Mucosa of descending colon (tissue), 3 donors: ENCODE measurements around the gene TLK1. TPM values are rescaled to one million over a fixed set of nuclear protein-coding genes. Genes with fewer than 3 reads are reported as not detected.

Source experiments
- ATAC-seq: fragments of 200-7000 bp; cut with Tn5 transposase; one replicate; pipeline ENCODE4 v1.9.1; 2020; ENCODE audit warnings: mild to moderate bottlenecking, moderate library complexity
- DNase-seq, 3 donors: peaks; one replicate each; pipeline ENCODE4 v3.0.0-alpha.2; 2020
- H3K36me3 ChIP-seq: fragments of 200-600 bp; one replicate; pipeline ENCODE4 v1.8.0; 2021; ENCODE audit warnings: low read depth, mild to moderate bottlenecking
- H3K4me1 ChIP-seq: fragments of 200-600 bp; one replicate; pipeline ENCODE4 v1.8.0; 2021; ENCODE audit warnings: low read depth, mild to moderate bottlenecking
- H3K4me3 ChIP-seq: fragments of 200-600 bp; one replicate; pipeline ENCODE4 v1.8.0; 2021; ENCODE audit warnings: mild to moderate bottlenecking
- H3K9me3 ChIP-seq: fragments of 200-600 bp; one replicate; pipeline ENCODE4 v1.8.0; 2021; ENCODE audit warnings: mild to moderate bottlenecking
- CTCF ChIP-seq: fragments of 200-600 bp; IDR thresholded peaks from one replicate; pipeline ENCODE4 v1.8.0; 2022; ENCODE audit warnings: antibody characterized with exemption, mild to moderate bottlenecking
- intact Hi-C, 2 donors: fragments of 100-400 bp; cut with DNase I in 1 of 2; cut with micrococcal nuclease in 1 of 2; formaldehyde crosslinking; loops; one replicate each; pipeline versions ENCODE4 v1.11.0 to v1.11.1; 2022; cut with DNase I, micrococcal nuclease
- total RNA-seq, 3 donors: library from RNA; stranded (reverse); fragmentation: NEBNext Ultra II Directional in 2 of 3; extraction: Animal tissue kit (Norgen Biotek cat#: 25700) in 2 of 3; gene quantifications; one replicate each; pipeline versions ENCODE4 v1.2.1 to v1.2.4, GENCODE V29; 2021 to 2023
- donor health status: DM: no; HTN: no; CAD: no; lungs with moderate emphysema.
- donor health status: DM: no; HTN: no; CAD: no.
- donor health status: DM: no; HTN: yes; CAD: no.

Gene TLK1
- total RNA-seq, 3 donors from 2014 or later: 91.6 to 112 (median 109) TPM

- Histone ChIP-seq H3K36me3 (no peaks in the 10 kb centered on the region), H3K4me1 (no peaks in the 10 kb centered on the region), H3K9me3 (no peaks in the 10 kb centered on the region), H3K4me3 (no peak overlapping the region)
- no peak for TF ChIP-seq CTCF
- no peak for DNase-seq
- ATAC-seq: no peak
- intact Hi-C loops: no loop called here
These were observed 135.5 kb downstream of the TLK1 start for GRCh38 chr2:171025214-171025613.

- no peak for TF ChIP-seq CTCF
- DNase-seq (no peak), ATAC-seq (no peak)
- no peaks in the 10 kb centered on the region for H3K36me3 ChIP-seq
- H3K4me3 ChIP-seq: no peak overlapping the region
- intact Hi-C loops: no loop called here
- H3K9me3 ChIP-seq: no peaks in the 10 kb centered on the region
- no peaks in the 10 kb centered on the region for H3K4me1 ChIP-seq
These were observed 142.2 kb downstream of the TLK1 start for GRCh38 chr2:171018522-171018921.

DNA sequence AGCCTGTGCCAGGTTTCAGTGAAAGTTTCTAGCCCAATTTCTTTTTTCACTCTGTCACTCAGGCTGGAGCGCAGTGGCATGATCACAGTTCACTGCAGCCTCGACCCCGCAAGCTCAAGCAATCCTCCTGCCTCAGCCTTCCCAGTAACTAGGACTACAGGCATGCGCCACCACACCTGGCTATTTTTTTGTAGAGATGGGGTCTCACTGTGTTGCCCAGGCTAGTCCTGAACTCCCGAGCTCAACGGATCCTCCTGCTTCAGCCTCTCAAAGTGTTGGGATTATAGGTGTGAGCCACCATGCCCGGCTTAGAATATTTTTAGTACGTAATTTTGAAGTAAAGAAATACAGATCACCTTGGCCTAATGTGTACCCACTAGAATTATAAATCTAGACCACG, 144.6 kb downstream of the TLK1 start:
- TF ChIP-seq CTCF: no peak
- intact Hi-C loops: no loop called here
- Histone ChIP-seq H3K36me3 (no peaks in the 10 kb centered on the region), H3K9me3 (no peaks in the 10 kb centered on the region), H3K4me3 (no peak overlapping the region), H3K4me1 (no peaks in the 10 kb centered on the region)
- ATAC-seq: no peak
- no peak for DNase-seq

DNA sequence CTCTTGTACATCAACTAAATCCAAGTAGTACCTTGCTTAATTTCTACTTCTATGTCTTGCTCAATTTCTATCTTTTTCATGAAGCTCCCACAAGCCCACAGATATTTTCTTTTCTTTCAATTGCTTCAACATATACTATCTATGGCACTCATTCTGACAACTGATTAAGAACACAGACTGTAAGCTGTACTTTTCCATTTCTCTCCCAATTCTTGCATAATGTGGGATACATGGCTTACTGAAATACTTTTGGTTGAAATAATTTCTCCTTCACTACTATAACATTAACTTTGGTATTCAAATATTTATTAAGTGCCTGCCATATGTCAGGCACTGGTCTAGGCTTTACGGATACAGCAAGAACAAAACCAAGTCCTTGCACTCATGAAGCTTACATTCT, 146.8 kb downstream of the TLK1 start:
- Histone ChIP-seq H3K4me1 (no peaks in the 10 kb centered on the region), H3K4me3 (no peak overlapping the region), H3K36me3 (no peaks in the 10 kb centered on the region), H3K9me3 (no peaks in the 10 kb centered on the region)
- DNase-seq: no peak
- no peak for TF ChIP-seq CTCF
- intact Hi-C loops: no loop called here
- ATAC-seq: no peak

- no peak for TF ChIP-seq CTCF
- DNase-seq (no peak), ATAC-seq (no peak)
- Histone ChIP-seq H3K9me3 (no peaks in the 10 kb centered on the region), H3K36me3 (peaks cover 7% of the 10 kb centered on the region), H3K4me1 (no peaks in the 10 kb centered on the region), H3K4me3 (no peak overlapping the region)
- intact Hi-C loops: no loop called here
These were observed 151.3 kb downstream of the TLK1 start for GRCh38 chr2:171009386-171009785.

DNA sequence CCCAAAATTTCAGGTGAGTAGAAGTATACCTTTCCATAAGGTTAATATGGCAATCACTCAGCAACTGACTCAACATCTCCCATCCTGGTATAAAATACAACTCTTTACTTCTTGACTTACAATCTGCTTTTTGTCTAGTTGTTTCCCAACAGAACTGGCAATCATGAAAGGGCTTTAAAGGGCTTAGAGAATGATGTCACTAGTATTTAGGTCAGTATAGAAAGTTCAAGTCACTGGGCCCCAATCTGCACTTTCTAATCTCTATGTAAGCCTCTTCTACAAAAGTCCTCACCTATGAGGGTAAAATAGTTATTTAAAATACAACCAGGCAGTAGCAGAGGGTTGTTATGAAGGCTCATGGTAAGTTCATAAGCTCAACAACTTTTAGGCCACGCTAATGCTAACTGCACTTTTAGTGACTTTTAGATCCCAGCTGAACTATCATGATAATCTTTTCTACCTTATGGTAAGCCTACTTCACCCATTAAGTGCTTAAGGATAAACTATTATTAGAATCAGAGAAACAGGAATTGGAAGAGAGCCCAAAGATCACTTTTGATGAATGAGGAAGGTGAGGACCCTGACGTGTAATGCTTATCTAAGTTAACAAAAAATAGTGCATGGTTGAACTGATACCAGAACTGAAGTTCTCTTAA, 152.0 kb downstream of the TLK1 start:
- no peak overlapping the region for H3K4me3 ChIP-seq
- peaks cover 7% of the 10 kb centered on the region for H3K36me3 ChIP-seq
- TF ChIP-seq CTCF: no peak
- intact Hi-C loops: no loop called here
- no peaks in the 10 kb centered on the region for H3K4me1 ChIP-seq
- DNase-seq (no peak), ATAC-seq (no peak)
- H3K9me3 ChIP-seq: no peaks in the 10 kb centered on the region
